NOMO-1 (cell line): ENCODE results near the gene CDH23.

Experiments
- DNase-seq, 2 experiments: peaks; one replicate each; lab custom pipeline; 2025; ENCODE audit not compliant: unreplicated experiment in 2 of 2; lab: John Stamatoyannopoulos, UW

The CDH23 gene

GRCh38 chr10:71390921-71391690, 5.6 kb upstream of the CDH23 start:
- no peak for DNase-seq

DNA sequence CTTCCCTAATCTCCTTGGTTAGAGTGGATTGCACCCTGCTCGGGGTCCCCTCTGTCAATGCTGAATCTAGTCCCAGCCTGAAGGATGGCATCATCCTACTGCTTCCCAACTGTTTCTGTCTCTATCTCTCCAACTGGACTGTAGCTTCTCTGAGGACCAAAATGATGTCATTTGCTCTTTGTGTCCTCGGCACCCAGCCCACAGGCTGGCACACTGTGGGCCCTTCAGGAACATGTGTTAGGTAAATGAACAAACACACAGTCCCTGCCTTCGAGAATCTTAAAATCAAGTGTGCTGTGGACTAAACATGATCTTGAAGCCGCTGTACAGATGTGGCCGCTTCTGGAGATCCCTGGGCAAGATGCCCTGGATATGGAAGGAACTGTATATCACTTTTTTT, 5.0 kb upstream of the CDH23 start:
- DNase-seq: no peak

GRCh38 chr10:71392292-71392691, 4.4 kb upstream of the CDH23 start:
- DNase-seq: no peak

DNA sequence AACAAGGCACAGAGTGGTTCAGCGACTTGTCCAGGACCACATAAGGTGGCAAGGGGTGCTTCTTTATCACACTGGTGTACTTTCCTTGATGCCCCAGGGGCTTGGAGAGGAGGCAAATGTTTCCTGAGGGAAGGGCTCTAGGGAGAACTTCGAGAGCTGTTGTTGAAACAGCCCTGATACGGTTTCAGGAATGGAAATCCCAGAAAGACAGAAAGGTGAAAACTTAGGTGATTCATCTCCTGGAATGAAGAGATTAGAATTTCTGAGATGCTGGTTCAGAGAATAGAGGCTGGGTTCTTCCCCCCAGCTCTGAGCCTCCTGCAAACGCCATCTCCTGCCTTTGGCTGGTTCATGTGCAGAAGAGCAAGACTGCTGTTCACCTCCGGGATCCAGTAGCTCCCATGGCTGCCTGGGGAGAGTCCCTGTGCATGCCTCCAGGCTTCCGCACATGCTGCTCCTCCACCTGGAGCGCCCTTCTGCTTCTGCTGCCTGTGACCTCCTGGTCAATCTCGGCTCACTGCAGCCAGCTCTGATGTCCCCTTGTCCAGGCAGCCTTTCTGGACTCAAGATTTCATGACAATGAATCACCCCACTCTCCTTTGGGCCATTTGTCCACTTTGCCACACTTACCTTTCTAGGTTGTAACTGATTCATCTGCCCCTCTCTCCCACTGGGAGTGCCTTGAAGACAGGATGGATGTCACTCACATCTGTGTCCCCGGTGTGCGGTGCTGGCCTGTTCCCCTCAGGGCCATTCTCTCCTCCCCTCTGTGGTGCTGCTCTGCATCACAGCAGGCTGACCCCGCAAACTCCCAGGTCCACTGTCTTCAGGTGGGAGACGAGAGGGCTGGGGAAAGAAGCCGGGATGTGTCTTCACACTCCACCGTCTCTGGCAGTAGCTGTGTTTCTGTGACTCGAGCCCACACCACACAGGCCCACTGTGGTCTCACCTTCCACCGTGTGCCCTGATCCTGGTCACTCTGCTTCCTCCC, 3.6 kb upstream of the CDH23 start:
- no peak for DNase-seq

GRCh38 chr10:71393841-71394475, 2.8 kb upstream of the CDH23 start:
- no peak for DNase-seq

DNA sequence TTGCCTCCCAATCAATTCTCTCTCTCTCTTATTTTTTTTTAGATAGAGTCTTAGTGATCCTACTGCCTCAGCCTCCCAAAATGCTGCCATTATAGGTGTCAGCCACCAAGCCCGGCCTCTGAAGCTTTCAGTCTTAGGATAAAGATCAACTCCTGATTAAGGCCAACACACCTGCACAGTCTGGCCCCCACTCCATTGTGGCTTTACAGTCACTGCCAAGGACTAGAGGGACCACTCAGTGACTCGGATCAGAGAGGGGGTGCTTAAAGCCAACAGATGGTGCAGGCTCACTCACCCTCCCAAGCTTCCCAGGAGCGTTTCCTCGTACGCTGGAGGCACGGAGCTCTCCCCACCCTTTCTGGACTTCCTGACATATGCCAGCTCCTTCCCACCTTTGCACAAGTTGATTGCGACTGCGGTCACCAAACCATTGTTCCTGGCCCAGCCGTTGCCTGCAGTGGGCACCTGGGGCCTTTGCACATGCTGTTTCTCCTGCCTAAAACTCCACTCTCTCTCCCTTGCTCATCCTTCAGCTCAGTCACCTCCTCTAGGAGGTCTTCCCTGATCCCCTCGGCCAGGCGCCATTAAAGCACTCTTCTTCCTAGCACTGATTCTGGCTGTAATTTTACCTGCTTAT, 1.7 kb upstream of the CDH23 start:
- no peak for DNase-seq

DNA sequence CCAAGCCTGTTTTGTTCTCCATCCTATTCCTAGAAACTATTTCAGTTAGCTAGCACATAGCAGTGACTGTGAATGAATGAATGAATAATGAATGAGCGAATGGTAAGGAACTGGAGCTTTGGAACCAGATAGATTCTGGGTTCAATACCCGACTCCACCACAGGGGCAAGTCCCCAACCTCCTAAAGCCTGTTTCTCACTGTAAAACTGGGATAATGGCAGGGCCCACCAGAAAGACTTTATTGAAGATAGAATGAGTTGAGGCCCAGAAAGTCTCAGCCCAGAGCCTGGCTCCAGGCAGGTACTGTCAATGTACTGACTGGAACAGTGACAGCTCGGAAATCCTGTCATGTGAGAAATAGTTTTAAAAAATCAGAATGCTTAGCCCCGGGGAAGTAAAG, 1.1 kb upstream of the CDH23 start:
- no peak for DNase-seq

DNA sequence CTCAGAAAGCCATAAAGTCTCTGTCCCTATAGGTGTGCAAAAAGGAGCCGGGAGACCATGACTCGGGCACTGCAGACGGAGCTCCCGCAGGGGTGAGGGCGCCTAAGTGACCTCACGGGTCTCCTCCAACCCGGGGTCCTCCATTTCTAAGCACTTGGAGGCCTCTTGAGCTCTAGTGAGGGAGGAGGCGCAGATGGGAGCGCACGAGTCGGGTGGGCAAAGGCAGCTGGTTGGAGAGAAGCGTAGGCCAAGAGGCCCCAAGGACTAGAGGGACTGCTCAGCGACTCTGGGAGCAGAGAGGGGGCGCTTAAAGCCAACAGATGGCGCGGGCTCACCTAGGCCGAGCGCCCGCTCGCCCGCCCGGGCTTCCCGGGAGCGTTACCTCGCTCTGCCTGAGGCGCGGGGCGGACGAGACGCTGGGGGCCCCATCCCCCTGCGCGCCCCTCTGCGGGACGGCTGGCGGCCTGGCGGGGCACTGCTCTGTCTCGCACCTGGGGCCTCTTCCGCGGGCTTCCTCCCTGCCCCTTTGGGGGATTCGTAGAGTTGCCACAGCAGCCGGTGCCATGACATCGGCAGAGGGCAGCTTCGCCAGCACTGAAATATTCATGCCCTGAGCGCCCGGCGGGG, 523 bp upstream of the CDH23 start:
- DNase-seq: peak in 1 of 2 experiments; percentile 6

GRCh38 chr10:71397296-71398212, 834 bp downstream of the CDH23 start:
- peak in 1 of 2 experiments; percentile 8 for DNase-seq

DNA sequence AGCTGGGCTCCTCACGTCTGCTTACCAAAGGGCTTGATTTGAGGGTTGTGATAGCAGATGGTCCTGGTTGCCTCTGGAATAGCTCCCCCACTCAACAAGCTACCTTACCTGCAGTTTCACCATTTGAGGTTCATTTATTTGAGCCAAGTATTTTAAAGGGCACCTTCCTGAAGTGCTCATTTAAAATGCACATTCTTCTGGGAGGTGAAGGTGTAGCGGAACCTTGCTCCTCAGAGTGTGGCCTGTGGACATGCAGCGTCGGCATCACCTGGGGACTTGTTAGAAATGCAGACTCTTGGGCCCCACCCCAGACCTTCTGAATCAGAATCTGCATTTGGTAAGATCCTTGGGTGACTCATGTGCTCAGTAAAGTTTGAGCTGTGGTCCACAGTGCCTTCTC, 2.3 kb downstream of the CDH23 start:
- no peak for DNase-seq

GRCh38 chr10:71399946-71400345, 3.2 kb downstream of the CDH23 start:
- DNase-seq: no peak

DNA sequence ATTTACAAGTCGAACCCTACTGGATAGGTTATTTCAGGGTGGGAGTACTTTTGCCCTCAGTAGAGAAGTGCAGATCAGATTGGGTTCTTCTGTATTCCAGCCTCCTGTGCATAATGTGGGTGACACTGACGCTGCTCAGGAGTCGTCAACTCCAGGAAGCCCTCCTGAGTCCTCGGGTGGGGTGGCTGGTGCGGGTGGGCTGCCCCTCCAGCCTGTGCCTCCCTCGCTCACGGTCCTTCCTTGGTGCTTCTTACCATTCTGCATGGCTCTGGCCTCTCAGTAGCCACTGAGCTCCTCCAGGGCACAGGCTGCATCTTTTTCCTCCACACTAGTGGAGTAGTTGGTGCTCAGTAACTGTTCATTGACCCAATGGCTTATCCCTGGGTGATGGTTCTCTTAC, 4.3 kb downstream of the CDH23 start:
- DNase-seq: no peak

DNA sequence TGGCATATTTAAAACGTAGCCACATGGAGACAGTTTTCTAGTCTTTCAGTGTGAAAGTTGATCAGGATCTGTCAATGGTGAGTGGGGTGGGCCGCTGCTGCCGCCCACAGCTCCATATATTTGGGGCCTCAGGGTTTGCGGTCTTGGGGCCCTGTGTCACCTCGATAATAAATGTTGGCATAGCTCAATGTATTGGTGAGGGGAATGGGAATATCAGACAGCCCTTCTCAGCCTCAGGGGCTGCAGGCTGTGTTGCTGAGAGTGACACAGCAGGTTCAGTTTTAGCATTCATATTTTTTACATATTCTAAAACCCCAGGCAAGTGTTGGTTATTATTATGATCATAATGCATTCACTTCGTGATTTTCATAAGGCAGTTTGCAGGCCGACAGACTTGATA, 5.3 kb downstream of the CDH23 start:
- DNase-seq: no peak

DNA sequence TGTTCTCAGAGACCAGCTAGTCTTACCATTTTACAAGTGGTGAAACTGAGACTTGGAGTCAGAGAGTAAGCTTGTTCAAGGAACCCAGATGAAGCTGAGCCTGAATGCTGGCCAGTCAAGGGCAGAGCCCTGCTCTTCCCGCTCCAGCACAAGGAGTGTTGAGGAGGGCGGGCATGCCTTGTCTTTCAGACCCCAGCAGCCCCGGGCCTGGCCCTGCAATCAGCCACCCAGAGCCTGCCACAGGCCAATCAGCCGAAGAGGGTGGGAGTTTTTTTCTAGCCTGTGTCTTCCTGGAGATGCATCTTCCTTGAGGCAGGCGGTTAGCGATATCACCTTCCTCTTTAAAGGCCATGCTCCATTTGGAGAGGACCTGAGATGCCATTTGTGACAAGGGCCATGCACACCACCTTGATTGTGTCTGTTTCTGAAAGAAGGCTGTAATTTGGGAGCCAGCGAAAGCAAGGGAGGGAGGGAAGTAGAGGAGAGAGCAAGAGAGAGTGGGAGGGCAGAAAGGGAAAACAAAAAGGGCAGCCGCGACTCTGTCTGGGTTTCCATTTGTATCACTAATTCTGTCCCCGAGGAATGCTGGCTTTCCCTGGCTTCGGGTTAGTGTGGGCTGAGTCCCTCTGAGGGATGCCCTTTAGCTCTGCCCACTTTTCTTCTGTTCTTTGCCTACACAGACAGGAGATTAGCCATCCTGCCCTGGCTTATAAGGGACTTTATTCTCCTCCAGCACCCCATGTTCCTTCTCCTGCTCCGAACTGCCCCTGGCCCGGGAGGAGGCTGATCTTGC, 8.0 kb downstream of the CDH23 start:
- no peak for DNase-seq

DNA sequence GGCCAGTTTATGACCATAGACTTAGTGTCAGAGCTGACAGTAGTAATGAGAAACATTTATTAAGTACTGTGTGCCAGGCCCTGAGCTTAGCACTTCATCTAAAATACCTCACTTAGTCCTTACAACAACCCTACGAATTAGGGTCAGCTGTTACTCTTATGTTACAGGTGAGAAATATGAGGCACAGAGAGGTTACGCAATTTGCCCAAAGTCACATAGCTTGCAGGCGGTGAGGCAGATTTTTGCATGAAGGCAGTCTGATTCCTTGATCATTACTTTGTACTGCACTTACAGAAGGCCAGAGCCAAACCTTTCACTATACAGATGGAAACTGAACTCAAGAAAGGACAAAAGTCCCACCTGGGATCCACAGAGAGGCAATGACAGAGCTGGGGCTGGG, 10.2 kb downstream of the CDH23 start:
- no peak for DNase-seq

GRCh38 chr10:71408436-71409225, 11.9 kb downstream of the CDH23 start:
- DNase-seq: no peak

DNA sequence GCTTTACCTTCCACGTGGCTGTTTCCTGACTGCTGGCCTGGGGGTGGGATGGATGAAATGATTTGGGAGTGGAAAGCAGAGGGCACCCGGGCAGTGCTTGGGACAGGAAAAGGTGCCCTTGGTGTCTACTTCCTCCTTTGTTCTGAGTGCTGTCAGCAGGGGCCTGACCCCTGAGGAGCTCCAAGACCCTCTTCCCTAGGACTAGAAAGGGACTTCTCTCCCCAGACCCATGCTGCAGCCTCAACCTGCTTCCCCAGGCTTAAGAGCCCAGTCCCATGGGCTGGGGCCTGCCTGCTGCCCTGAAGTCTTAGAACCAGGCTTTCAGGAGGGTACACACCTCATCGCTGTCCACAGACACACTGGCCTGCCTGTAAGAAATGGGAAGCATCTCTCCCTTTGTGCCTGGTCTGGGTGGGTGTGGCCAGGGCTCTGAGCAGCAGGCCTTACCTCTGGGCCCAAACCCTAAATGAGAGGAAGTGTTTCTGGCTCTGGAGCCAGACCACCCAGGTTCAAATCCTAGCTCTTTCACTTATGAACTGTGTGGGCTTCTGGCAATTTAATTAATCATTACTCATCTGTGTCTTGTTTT, 12.9 kb downstream of the CDH23 start:
- no peak for DNase-seq
